GM12872 (cell line): ENCODE data around the gene DUSP16.

Experiments used
- TF ChIP-seq, protein P1 (sequence below): IDR thresholded peaks from 3 replicates; pipeline ENCODE4 v1.5.1; 2011; ENCODE audit warnings: low read depth, mild to moderate bottlenecking, low read length, moderate library complexity; ENCODE audit not compliant: insufficient read depth

The DUSP16 gene

DNA sequence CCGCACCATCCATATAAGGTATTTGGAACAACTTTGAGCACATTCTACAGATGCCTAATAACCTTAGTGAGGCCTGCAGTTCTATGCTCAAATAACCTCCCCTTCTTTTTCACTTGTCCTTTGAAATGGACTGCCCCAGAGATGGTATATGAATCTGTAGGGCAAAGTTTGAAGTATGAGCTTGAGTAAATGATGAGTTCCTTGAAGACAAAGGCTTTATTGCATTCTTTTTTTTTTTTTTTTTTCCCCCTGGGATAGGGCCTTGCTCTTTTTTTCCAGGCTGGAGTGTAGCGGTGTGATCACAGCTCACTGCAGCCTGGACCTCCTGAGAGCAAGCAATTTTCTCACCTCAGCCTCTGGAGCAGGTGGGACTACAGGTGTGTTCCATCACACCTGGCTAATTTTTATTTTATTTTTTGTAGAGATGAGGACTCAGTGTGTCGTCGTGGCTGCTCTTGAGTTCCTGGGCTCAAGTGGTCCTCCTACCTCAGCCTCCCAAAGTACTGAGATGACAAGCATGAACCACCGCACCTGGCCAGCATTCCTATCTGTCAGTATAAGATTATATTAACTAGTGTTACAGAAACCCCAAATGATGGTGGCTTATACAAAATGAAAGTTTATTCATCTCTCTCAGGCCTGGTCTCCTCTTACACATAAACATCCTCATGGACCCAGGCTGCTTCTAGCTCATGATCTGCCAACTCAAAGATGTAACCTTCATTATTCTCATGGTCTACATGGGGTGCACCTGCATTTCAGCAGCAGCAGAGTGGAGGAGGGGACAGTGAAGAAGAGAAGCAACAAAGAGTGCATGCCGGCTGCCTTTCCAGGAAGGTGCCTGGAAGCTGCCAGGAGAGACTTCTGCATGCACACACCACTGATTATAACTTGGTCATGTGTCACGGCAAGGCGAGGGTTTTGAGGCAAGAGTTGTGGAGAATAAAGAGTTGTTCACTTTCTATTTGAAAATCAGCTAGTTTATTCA is 101.4 kb downstream of the DUSP16 start:
- TF ChIP-seq, protein P1, sequence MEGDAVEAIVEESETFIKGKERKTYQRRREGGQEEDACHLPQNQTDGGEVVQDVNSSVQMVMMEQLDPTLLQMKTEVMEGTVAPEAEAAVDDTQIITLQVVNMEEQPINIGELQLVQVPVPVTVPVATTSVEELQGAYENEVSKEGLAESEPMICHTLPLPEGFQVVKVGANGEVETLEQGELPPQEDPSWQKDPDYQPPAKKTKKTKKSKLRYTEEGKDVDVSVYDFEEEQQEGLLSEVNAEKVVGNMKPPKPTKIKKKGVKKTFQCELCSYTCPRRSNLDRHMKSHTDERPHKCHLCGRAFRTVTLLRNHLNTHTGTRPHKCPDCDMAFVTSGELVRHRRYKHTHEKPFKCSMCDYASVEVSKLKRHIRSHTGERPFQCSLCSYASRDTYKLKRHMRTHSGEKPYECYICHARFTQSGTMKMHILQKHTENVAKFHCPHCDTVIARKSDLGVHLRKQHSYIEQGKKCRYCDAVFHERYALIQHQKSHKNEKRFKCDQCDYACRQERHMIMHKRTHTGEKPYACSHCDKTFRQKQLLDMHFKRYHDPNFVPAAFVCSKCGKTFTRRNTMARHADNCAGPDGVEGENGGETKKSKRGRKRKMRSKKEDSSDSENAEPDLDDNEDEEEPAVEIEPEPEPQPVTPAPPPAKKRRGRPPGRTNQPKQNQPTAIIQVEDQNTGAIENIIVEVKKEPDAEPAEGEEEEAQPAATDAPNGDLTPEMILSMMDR, result no peak

DNA sequence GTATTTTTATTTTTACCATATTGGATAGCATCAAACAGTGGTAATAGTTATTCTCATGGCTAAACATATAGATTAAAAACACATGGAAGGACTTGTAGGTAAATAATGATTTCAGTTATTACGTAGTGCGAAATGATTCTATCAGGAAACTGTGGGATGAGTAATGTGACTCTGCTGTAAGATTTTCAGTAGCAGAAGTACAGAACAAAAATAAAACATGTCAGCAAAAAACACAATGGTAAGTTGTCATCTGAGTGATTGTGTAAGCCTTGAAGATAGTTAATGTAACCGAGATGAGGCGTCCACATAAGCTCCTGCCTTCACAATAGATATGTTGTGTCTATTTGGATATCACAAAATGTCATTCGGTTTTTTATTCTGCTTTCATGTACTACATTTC is 106.0 kb downstream of the DUSP16 start:
- TF ChIP-seq, protein P1, result no peak

DNA sequence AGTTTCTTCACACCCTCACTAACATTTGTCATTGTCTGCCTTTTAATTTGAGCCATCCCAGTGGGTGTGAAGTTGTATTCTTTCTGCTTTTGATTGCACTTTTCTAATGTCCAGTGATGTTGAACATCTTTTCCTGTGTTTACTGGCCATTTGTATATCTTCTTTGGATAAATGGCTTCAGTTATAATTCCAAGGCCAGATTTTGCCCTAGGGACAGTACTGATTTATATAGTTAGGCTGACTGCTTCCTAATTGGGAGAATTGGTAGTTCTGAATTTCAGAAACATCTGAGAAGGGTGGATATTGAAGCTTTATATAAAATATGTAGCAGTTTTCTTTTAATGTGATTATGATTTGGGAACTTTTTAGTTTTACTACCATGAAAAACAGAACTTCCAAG is 108.3 kb downstream of the DUSP16 start:
- TF ChIP-seq, protein P1, result no peak

DNA sequence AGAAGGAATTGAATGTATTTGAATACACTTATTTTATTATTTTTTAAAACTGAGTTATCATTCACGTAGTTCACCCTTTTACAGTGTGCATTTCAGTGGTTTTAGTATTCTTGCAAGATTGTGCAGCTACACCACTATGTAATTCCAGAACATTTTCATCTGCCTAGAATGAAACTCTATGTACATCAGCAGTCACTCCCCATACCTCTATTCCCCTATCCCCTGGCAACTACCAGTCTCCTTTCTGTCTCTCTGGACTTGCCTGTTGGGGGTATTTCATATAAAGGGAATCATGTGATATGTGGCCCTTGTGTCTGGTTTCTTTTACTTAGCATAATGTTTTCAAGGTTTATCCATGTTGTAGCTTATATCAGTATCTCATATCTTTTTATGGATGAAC is 109.0 kb downstream of the DUSP16 start:
- TF ChIP-seq, protein P1, result no peak

DNA sequence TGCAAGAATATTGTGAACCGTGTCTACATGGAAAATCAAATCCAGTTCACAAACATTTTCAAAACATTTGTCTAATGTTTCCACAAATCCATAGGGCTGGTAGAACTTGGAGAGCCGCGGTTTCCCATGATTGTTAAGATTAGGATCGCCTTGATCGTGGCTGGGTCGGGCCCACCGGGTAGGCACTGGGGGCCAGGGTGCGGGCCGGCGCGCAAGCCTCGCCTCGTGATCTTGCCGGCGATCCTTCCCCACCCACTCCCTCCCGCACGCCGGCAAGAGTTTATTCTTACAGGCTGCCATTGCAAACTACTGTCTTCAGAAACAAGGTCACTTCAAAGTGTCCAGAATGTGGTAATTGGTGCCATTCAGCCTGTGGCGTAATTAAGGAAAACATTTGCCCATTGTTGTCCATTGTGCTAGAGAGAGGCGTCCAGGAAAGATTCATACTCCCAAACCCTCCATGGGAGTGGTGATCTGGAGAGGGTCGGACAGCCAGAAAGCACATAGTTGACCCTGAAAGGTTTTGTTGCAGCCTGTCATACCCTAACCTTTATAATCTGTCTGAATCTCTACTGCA is 110.2 kb downstream of the DUSP16 start:
- TF ChIP-seq, protein P1, result no peak

DNA sequence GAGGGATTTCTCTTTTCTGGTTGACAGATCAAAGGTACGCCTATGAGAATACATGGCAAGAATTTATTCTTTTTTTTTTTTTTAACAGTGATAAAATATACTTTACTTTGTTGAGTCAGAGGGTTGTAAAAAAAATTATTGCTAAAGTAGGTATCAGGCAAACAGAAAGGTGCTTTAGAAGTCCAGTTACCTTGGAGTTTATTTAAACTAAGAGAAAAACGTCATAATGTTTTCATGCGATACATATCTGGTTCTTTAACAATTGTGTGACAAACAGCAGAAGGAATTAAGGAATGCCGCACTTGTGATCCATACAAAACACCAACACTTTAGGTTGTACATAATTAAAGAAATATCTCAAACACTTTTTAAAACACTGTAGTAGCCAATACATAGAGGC is 111.6 kb downstream of the DUSP16 start:
- TF ChIP-seq, protein P1, result no peak

DNA sequence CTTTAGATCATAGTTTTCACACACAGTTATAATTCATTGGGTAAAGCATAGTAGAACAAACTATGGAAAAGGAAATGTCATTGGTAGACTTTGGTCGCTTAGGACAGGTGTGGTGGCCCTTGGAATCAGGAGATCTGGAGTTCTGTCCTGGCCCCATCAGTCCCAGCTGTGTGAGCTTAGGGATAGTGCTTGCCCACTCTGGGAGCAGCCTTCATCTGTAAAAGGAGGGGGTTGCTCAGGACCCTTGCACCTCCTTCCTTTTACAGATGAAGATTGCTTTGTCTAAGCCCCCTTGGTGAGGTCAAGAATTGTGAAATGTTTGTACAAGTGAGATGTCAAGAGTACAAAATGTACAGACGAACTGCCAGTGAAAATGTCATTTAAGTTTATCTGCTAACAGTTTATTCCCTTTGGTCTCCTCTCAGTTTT is 112.6 kb downstream of the DUSP16 start:
- TF ChIP-seq, protein P1, result no peak
